ENCODE data around the gene CPNE7. TPM values are rescaled to one million over a fixed set of nuclear protein-coding genes. Genes with fewer than 3 reads are reported as not detected.

The CPNE7 gene
- 1 to 10 TPM; 4.2 to 8.7 (median 5.6) TPM for polyA plus RNA-seq (ENCODE audit: insufficient read length in 3 of 3)
- long read RNA-seq, donor 1, result 0 reads
- long read RNA-seq, donor 2, result 0 reads
- long read RNA-seq, donor 3, partial matches to known transcripts, result 0 of 1 reads
- long read RNA-seq, donor 3, other reads (novel, unspliced or antisense), result 0 of 1 reads
- long read RNA-seq, donor 4, partial matches to known transcripts, result 0 of 1 reads
- long read RNA-seq, donor 4, other reads (novel, unspliced or antisense), result 0 of 1 reads
- long read RNA-seq, donor 5, result 0 reads
- long read RNA-seq, donor 6, result 0 reads
- long read RNA-seq, donor 7, result 0 reads
- long read RNA-seq, donor 8, result 0 reads
- long read RNA-seq, donor 9, result 0 reads
- long read RNA-seq, donor 10, result 0 reads
- long read RNA-seq, donor 11, partial matches to known transcripts, result 0 of 1 reads
- long read RNA-seq, donor 11, other reads (novel, unspliced or antisense), result 0 of 1 reads
- long read RNA-seq, donor 12, partial matches to known transcripts, result 0 of 1 reads
- long read RNA-seq, donor 12, other reads (novel, unspliced or antisense), result 0 of 1 reads
- long read RNA-seq, donor 13, result 0 reads
- long read RNA-seq, donor 14, result 0 reads
- long read RNA-seq, donor 15, result 0 reads
- long read RNA-seq, donor 16, result 0 reads

- DNase-seq, result no peak
Observed at GRCh38 chr16:89575247-89576152, at the start of gene CPNE7. Gene CPNE7, plus strand, starts transcription at chr16:89575758. Its CDS starts 140 bp downstream, at chr16:89575898.

- no peak for DNase-seq
Observed at GRCh38 chr16:89529097-89529496, 46.5 kb upstream of the CPNE7 start.

GRCh38 chr16:89530401-89531381 is 44.9 kb upstream of the CPNE7 start:
- DNase-seq, result no peak

GRCh38 chr16:89531821-89532526 is 43.6 kb upstream of the CPNE7 start:
- no peak for DNase-seq

- DNase-seq, result no peak
Observed at GRCh38 chr16:89534252-89534756, 41.3 kb upstream of the CPNE7 start.

- DNase-seq, result no peak
Observed at GRCh38 chr16:89536371-89536770, 39.2 kb upstream of the CPNE7 start.

GRCh38 chr16:89536886-89537548 is 38.5 kb upstream of the CPNE7 start:
- DNase-seq, result no peak

- DNase-seq, result no peak
Observed at GRCh38 chr16:89537549-89537925, 38.0 kb upstream of the CPNE7 start.

GRCh38 chr16:89538286-89538685 is 37.3 kb upstream of the CPNE7 start:
- DNase-seq, result no peak

GRCh38 chr16:89540557-89540956 is 35.0 kb upstream of the CPNE7 start:
- no peak for DNase-seq

- no peak for DNase-seq
Observed at GRCh38 chr16:89541792-89542191, 33.8 kb upstream of the CPNE7 start.

- no peak for DNase-seq
Observed at GRCh38 chr16:89544113-89544512, 31.4 kb upstream of the CPNE7 start.

- no peak for DNase-seq
Observed at GRCh38 chr16:89544713-89545043, 30.9 kb upstream of the CPNE7 start.

GRCh38 chr16:89545044-89545830 is 30.3 kb upstream of the CPNE7 start:
- no peak for DNase-seq

- DNase-seq, result no peak
Observed at GRCh38 chr16:89545831-89546574, 29.6 kb upstream of the CPNE7 start.

- DNase-seq, result no peak
Observed at GRCh38 chr16:89546781-89547180, 28.8 kb upstream of the CPNE7 start.

GRCh38 chr16:89547291-89547690 is 28.3 kb upstream of the CPNE7 start:
- no peak for DNase-seq

- no peak for DNase-seq
Observed at GRCh38 chr16:89547860-89548259, 27.7 kb upstream of the CPNE7 start.
